Measurements from ENCODE around the gene PDCD1.
"Not testable (repeated sequence)": the region's sequence is repeated elsewhere in the genome, so short reads cannot be mapped to it uniquely, and the experiment has no call there.

PDCD1 gene

DNA sequence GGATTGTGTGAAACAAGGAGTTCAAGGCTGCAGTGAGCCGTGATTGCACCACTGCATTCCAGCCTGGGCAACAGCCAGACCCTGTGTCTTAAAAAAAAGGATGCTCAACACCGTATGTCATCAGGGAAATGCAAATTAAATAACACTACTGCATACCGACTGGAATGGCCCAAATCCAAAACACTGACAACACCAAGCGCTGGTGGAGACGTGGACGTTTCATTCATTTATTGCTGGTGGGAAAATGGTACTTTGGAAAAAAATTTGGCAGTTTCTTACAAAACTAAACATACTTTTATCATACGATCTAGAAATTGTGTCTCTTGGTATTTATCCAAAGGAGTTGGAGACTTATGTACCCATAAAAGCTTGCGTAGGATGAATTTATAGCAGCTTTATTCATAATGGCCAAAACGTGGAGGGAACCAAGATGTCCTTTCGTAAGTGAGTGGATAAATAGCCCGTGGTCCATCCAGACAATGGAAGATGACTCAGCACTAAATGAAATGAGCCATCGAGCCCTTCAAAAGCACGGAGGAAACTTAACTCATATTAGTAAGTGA lies 25.5 kb downstream of the PDCD1 start:
- no peak for TF ChIP-seq JUND (IDR thresholded peaks at IDR 0.05; ENCODE audit: low read depth)
- DNase-seq (ENCODE audit: low read depth in 1 of 2, low spot score in 1 of 2) = peak in 1 of 2 experiments; percentile 30
- in situ Hi-C loops (cut with HindIII; ENCODE audit: low pct_unique_long_range_greater_than_20kb, low sequenced_read_pairs) = no loop called here

DNA sequence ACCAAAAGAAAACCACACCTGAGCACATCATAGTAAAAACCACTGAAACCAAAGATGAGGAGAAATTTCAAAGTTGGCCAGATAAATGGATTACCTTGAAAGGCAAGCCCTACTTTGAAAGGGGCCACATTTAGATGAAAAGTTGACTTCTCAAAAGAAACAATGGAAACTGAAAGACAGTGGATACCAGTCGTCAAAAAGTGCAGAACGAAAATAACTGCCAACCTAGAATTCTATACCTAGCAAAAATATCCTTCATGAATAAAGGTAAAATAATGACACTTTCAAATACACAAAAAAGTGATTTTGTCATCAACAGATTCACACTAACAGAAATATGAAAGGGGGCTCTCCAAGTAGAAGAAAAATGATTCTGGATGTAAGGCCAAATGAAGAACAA lies 31.3 kb downstream of the PDCD1 start:
- no peak for DNase-seq (ENCODE audit: low read depth in 1 of 2, low spot score in 1 of 2)
- in situ Hi-C loops (cut with HindIII; ENCODE audit: low pct_unique_long_range_greater_than_20kb, low sequenced_read_pairs) = no loop called here
- no peak for TF ChIP-seq JUND (IDR thresholded peaks at IDR 0.05; ENCODE audit: low read depth)

DNA sequence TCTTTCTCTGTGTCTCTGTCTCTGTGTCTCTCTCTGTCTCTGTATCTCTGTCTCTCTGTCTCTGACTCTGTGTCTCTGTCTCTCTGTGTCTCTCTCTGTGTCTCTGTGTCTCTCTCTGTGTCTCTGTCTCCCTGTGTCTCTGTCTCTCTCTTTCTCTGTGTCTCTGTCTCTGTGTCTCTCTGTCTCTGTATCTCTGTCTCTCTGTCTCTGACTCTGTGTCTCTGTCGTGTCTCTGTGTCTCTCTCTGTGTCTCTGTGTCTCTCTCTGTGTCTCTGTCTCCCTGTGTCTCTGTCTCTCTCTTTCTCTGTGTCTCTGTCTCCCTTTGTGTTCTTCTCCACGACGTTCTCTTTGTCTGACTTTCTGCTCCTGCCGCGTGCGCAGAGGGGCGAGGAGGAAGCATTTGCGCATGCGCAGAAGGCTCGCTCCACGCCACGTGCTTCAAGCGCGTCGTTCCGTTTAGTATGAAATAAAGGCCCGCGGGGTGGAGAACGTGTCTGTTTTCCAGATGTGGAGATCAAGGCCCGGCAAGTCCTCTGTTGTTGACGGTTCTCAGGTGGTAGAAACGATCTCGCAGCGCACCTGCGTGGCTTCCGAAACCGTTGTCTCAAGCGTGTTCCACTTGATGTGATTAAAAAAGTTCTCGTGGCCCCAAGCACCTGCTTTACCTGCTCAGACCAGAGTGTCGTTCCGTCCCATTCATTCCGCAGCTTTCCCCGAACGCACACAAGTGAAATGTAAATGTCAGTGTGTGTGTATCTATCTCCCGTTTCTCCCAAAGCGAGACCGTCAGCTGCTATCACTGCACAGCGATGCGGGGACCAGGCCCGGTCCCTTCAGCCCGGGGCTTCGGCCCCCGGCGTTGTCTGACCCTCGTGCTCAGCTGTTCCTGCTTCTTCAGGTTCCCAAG lies 34.9 kb downstream of the PDCD1 start:
- DNase-seq (ENCODE audit: low read depth in 1 of 2, low spot score in 1 of 2); in situ Hi-C loops (cut with HindIII; ENCODE audit: low pct_unique_long_range_greater_than_20kb, low sequenced_read_pairs): not testable (repeated sequence)

DNA sequence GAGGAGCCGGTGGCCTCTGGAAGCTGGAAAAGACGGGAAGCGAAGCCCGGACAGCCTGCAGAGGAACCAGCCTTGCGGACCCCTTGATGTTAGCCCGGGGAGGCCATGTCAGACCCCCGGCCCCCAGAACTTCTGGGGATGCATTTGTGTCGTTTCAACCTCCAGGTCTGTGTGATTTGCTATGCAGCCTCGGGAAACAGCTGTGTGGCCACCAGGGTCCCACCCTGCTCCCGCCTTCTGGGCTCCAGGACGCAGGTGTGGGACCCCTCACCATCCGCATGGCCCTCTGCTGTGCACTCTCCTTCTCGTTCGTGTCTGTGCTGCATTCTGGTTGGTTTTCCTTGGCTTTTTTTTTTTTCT lies 36.5 kb downstream of the PDCD1 start:
- no peak for TF ChIP-seq JUND (IDR thresholded peaks at IDR 0.05; ENCODE audit: low read depth)
- no peak for DNase-seq (ENCODE audit: low read depth in 1 of 2, low spot score in 1 of 2)
- in situ Hi-C loops (cut with HindIII; ENCODE audit: low pct_unique_long_range_greater_than_20kb, low sequenced_read_pairs) = no loop called here

DNA sequence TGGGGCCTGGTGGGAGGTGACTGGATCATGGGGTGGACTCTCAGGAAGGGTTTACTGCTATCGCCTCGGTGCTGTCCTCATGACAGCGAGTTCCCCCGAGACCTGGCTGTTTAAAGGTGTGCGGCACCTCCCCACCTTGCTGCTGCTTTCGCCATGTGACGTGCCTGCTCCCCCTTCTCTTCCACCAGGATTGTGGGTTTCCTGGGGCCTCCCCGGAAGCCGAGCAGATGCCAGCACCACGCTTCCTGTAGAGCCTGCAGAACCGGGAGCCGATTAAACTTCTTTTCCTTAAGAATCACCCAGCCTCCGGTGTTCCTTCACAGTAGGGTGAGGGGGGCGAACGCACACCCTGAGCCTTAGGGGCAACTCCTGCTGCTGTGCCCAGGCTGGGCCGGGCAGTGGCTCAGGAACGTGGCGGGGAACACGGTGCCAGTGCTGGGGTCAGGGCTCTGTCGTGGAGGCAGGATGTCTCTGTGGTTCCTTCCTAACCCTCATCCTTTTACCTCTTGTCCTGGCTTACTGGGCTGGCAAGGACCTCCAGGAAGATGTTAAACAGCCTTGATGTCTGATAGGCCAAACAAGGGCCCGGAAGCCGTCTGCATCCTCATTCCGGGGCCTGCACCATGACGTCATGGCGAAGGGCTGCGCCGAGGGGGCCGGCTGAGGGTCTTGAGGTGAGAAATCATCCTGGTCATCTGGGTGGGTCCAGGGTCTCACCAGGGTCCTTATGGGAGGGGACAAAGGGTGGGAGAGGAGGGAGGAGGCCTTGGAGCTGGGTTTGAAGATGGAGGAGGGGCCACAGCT lies 37.0 kb downstream of the PDCD1 start:
- TF ChIP-seq JUND (IDR thresholded peaks at IDR 0.05; ENCODE audit: low read depth) = no peak
- peak in 1 of 2 experiments; percentile 16 for DNase-seq (ENCODE audit: low read depth in 1 of 2, low spot score in 1 of 2)
- in situ Hi-C loops (cut with HindIII; ENCODE audit: low pct_unique_long_range_greater_than_20kb, low sequenced_read_pairs) = no loop called here

DNA sequence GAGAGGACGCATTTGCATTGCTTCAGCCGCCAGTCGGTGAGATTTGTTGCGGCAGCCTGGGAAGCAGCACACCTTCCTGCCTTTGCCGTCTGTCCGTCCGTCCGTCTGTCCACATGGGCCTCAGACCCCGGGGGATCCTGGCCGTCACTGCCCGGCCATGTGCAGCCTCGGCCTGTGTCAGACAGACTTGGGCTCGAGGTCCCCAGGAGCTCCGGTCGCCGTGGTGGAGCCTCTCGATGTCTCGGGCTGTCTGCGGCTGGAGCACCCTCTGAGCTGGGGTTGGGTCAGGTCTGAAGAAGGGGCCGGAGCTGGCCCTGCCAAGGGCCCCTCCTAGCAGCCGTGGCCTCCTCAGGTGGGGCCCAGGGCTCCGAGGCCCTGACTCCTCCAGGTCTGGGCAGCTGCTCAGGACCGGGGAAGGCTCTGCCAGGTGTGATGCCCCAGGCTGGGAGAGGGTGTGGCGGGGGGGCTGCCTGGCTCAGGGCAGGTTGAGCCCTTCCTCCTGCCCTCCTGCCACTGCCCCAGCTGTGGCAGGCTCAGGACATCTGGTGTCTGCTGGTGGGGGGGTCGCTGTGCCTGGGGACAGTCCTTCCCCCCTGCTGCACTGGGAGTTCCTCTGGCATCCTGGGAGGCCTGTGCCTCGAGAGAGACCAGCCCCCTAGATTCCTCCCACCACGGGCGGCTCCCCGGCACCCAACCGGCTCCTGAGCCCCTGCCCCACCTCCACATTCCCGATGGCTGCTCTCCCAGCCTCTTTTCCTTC lies 37.9 kb downstream of the PDCD1 start:
- DNase-seq (ENCODE audit: low read depth in 1 of 2, low spot score in 1 of 2) = no peak
- no peak for TF ChIP-seq JUND (IDR thresholded peaks at IDR 0.05; ENCODE audit: low read depth)
- in situ Hi-C loops (cut with HindIII; ENCODE audit: low pct_unique_long_range_greater_than_20kb, low sequenced_read_pairs) = no loop called here

DNA sequence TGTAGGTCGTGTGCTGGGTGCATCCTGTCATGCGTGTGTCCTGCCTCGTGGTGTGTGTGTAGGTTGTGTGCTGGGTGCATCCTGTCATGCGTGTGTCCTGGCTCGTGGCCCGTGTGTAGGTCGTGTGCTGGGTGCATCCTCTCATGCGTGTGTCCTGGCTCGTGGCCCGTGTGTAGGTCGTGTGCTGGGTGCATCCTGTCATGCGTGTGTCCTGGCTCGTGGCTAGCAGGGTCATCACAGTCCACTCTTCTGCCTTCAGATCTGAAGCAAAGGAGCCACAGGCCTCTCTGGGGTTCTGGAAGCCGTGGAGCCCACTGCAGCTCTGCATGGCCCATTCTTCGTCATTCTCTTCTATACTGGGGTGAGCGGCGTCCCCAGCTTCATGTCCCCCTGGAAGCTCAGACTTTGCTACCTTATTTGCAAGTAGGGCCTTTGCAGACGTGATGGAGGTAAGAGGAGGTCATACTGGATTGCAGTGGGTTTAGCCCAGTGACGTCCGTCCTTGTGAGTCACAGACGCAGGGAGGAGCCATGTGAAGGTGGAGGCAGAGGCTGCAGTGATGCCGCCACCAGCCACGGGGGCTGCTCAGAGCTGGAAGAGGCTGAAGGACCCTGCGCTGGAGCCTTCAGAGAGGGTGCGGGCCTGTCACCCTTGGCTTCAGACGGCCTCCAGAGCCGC lies 38.6 kb downstream of the PDCD1 start:
- DNase-seq (ENCODE audit: low read depth in 1 of 2, low spot score in 1 of 2); in situ Hi-C loops (cut with HindIII; ENCODE audit: low pct_unique_long_range_greater_than_20kb, low sequenced_read_pairs): not testable (repeated sequence)

DNA sequence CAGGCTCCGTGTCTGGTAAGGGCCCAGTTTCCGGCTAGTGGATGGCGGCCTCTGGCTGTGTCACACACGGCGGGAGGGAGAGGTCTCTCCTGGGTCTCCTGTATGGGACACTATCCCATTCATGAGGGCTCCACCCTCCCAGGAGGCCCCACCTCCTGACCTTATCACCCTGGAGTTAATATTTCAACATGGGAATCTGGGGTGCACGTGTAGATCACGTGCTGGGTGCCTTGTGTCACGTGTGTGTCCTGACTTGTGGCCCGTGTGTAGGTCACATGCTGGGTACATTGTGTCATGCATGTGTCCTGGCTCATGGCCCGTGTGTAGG lies 39.8 kb downstream of the PDCD1 start:
- TF ChIP-seq JUND (IDR thresholded peaks at IDR 0.05; ENCODE audit: low read depth) = no peak
- in situ Hi-C loops (cut with HindIII; ENCODE audit: low pct_unique_long_range_greater_than_20kb, low sequenced_read_pairs) = no loop called here
- DNase-seq (ENCODE audit: low read depth in 1 of 2, low spot score in 1 of 2) = no peak

DNA sequence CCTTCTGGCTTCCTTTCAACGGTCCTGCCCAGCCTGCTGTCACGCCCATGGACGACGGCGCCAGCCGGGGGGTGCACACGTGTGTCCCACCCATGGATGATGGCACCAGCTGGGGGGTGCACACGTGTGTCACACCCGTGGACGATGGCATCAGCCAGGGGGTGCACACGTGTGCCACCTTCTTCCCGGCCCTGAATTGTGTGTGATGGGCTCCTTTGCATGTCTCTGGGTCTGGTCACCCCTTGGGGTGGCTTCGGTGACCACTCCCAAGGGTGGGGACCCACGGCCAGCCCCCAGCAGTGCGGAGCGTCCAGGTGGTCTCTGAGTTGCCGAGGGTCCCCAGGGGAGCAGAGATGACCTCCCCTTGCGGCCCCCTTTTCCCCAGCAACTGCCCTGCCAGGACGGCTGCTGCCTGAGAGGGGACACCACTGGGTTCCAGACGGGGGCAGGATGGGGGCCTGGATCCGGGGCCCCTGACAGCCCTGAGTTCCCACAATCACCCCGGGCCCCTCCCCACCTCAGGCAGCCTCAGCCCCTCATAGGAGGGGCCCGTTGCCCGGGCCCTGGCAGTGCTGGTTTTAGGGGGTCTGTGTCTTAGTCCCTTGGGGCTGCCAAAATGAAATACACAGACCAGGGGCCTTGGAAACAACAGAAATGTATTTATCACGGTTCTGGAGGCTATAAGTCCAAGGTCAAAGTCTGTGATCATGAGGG lies 40.3 kb downstream of the PDCD1 start:
- TF ChIP-seq JUND (IDR thresholded peaks at IDR 0.05; ENCODE audit: low read depth) = no peak
- DNase-seq (ENCODE audit: low read depth in 1 of 2, low spot score in 1 of 2) = no peak

DNA sequence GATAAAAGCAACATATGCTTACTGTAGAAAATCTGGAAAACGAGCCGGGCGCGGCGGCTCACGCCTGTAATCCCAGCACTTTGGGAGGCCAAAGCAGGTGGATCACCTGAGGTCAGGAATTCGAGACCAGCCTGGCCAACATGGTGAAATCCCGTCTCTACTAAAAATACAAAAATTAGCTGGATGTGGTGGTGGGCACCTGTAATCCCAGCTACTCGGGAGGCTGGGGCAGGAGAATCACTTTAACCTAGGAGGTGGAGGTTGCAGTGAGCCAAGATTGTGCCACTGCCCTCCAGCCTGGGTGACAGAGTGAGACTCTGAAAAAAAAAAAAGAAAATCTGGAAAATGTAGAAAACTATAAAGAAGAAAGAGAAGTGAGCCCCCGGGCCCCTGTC lies 40.9 kb downstream of the PDCD1 start:
- DNase-seq (ENCODE audit: low read depth in 1 of 2, low spot score in 1 of 2); in situ Hi-C loops (cut with HindIII; ENCODE audit: low pct_unique_long_range_greater_than_20kb, low sequenced_read_pairs): not testable (repeated sequence)

More for the DNA sequence above, 40.3 kb downstream of the PDCD1 start:
- in situ Hi-C loops (cut with HindIII; ENCODE audit: low pct_unique_long_range_greater_than_20kb, low sequenced_read_pairs) = no loop called here

DNA sequence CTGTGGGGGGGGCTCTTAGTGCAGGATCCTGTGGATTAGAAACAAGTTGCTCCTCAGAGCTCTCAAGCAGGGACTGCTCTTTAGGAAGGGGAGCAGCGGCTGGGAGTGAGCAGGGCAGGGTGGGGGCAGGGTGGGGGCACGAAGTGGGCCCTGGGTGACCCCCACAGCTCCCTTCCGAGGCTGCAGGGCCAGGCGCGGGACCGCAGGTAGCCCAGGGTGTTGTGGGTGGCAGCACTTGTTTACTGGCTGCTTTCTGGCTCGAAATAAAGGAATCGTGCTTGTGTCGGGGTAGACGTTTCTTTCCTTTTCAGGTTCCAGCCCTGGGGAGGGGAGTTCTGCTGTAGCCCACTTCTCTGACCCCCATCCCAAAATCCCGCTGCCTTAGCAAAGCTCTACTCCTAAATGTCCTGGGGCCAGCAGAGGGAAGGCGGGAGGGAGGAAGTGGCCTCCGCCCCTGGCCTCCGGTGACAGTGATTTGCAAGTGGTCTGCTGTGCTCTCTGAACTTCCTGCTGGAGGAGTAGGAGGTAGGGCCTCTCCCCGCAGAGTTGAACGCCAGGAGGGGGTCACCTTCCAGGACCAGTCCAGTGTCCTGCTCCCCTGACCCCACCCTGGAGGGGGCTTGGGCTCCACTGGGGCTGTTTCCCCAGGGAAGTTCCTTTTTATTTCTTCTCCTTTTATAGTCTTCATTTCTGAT lies 41.4 kb downstream of the PDCD1 start:
- DNase-seq (ENCODE audit: low read depth in 1 of 2, low spot score in 1 of 2) = no peak
- TF ChIP-seq JUND (IDR thresholded peaks at IDR 0.05; ENCODE audit: low read depth) = no peak
- in situ Hi-C loops (cut with HindIII; ENCODE audit: low pct_unique_long_range_greater_than_20kb, low sequenced_read_pairs) = no loop called here

All from T47D (cell line).